SK-N-MC (cell line): ENCODE results near the gene GPATCH8.

ENCODE experiments used
- EZH2 ChIP-seq: fragments of 200-600 bp; sonication (generic); IDR thresholded peaks from one replicate; pipeline ENCODE4 v1.6.1; 2017; ENCODE audit warnings: antibody characterized with exemption
- FOXP2 ChIP-seq: optimal IDR thresholded peaks from 2 replicates; pipeline ENCODE3; 2011; ENCODE audit warnings: mild to moderate bottlenecking, moderate library complexity; ENCODE audit not compliant: insufficient read depth; ENCODE audit errors: extremely low read length, control extremely low read depth
- POLR2AphosphoS5 ChIP-seq: IDR thresholded peaks from 2 replicates; pipeline ENCODE4 v1.6.1; 2012; ENCODE audit warnings: mild to moderate bottlenecking, low read depth, low read length, borderline replicate concordance

DNA sequence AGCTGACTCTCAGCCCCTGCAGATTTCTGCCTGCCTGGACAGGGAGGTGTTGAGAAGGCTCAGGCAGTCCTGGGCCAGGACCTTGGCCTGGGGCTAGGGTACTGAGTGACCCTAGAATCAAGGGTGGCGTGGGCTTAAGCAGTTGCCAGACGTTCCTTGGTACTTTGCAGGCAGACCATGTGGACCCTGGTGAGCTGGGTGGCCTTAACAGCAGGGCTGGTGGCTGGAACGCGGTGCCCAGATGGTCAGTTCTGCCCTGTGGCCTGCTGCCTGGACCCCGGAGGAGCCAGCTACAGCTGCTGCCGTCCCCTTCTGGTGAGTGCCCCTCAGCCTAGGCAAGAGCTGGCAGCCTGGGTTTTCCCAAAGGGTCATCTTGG, 154.2 kb downstream of the GPATCH8 start:
- no peak for TF ChIP-seq POLR2AphosphoS5
- TF ChIP-seq EZH2: no peak
- no peak for TF ChIP-seq FOXP2
